Neuronal stem cell (in vitro differentiated cells): ENCODE measurements around the gene AXIN1.
A peak's percentile ranks its signal among the peaks of the same experiment; 100 is the strongest.

Experiments used
- DNase-seq: peaks from one replicate; pipeline ENCODE4 v3.0.0-alpha.2; 2013; ENCODE audit warnings: low spot score
- H2AFZ ChIP-seq: one replicate; pipeline ENCODE4 v1.6.1; 2013; ENCODE audit warnings: mild to moderate bottlenecking, low read length, inconsistent platforms
- H2AK5ac ChIP-seq: 2 replicates; pipeline ENCODE4 v1.6.1; 2013; ENCODE audit warnings: low read depth, mild to moderate bottlenecking, inconsistent platforms, low read length, moderate library complexity, mixed read lengths
- H2BK120ac ChIP-seq: 2 replicates; pipeline ENCODE4 v1.6.1; 2013; ENCODE audit warnings: low read depth, mild to moderate bottlenecking, inconsistent platforms, low read length, moderate library complexity, mixed read lengths
- H2BK12ac ChIP-seq: one replicate; pipeline ENCODE4 v1.6.1; 2013; ENCODE audit warnings: low read length, inconsistent platforms
- H2BK15ac ChIP-seq: 2 replicates; pipeline ENCODE4 v1.6.1; 2013; ENCODE audit warnings: mild to moderate bottlenecking, low read length, inconsistent platforms, mixed read lengths
- H2BK5ac ChIP-seq: one replicate; pipeline ENCODE4 v1.6.1; 2013; ENCODE audit warnings: inconsistent platforms, mild to moderate bottlenecking, low read length, moderate library complexity
- H3K14ac ChIP-seq: one replicate; pipeline ENCODE4 v1.6.1; 2013; ENCODE audit warnings: low read length, inconsistent platforms
- H3K18ac ChIP-seq: 2 replicates; pipeline ENCODE4 v1.6.1; 2013; ENCODE audit warnings: low read length, inconsistent platforms
- H3K23ac ChIP-seq: 2 replicates; pipeline ENCODE4 v1.6.1; 2013; ENCODE audit warnings: low read depth, mild to moderate bottlenecking, mixed read lengths, low read length, inconsistent platforms; ENCODE audit not compliant: poor library complexity
- H3K27ac ChIP-seq: replicated peaks from 3 replicates; pipeline ENCODE4 v1.5.1; 2013; ENCODE audit warnings: low read length, inconsistent platforms
- H3K27me3 ChIP-seq, 3 experiments: 2 replicates each; pipeline ENCODE4 v1.6.1; 2013; ENCODE audit warnings: low read length in 3 of 3, mild to moderate bottlenecking in 2 of 3, inconsistent platforms in 1 of 3, low read depth in 1 of 3, mixed read lengths in 1 of 3, moderate library complexity in 1 of 3; ENCODE audit not compliant: control insufficient read depth in 3 of 3, insufficient read depth in 3 of 3
- H3K36me3 ChIP-seq, 2 donors: replicated peaks in 1 of 2; 2 replicates each; pipeline ENCODE4 v1.6.1; 2013; ENCODE audit warnings: low read length in 2 of 2; ENCODE audit not compliant: control insufficient read depth in 2 of 2, insufficient read depth in 2 of 2
- H3K4ac ChIP-seq: 2 replicates; pipeline ENCODE4 v1.6.1; 2013; ENCODE audit warnings: inconsistent platforms, mild to moderate bottlenecking, low read length, moderate library complexity
- H3K4me1 ChIP-seq, 2 donors: 1 replicate in 1 of 2; 2 replicates in 1 of 2; pipeline ENCODE4 v1.6.1; 2013; ENCODE audit warnings: low read length in 2 of 2, low read depth in 1 of 2; ENCODE audit not compliant: control insufficient read depth in 2 of 2, insufficient read depth in 1 of 2
- H3K4me2 ChIP-seq: one replicate; pipeline ENCODE4 v1.6.1; 2013; ENCODE audit warnings: mild to moderate bottlenecking, low read length, inconsistent platforms; ENCODE audit not compliant: insufficient read depth, poor library complexity, severe bottlenecking
- H3K4me3 ChIP-seq, 2 donors: 2 replicates each; pipeline ENCODE4 v1.5.1; 2013; ENCODE audit warnings: low read length in 2 of 2, mild to moderate bottlenecking in 2 of 2, inconsistent platforms in 1 of 2, moderate library complexity in 1 of 2
- H3K79me1 ChIP-seq: one replicate; pipeline ENCODE4 v1.6.1; 2013; ENCODE audit warnings: low read depth, mild to moderate bottlenecking, inconsistent platforms, low read length, moderate library complexity
- H3K9ac ChIP-seq: one replicate; pipeline ENCODE4 v1.6.1; 2013; ENCODE audit warnings: mild to moderate bottlenecking, low read depth, low read length, inconsistent platforms; ENCODE audit not compliant: poor library complexity
- H3K9me3 ChIP-seq, 2 donors: replicated peaks in 1 of 2; 2 replicates each; pipeline versions ENCODE3 to v1.6.1; 2013; ENCODE audit warnings: low read length in 2 of 2, mild to moderate bottlenecking in 2 of 2, inconsistent platforms in 1 of 2, low read depth in 1 of 2, mixed read lengths in 1 of 2, moderate library complexity in 1 of 2; ENCODE audit not compliant: control insufficient read depth in 2 of 2, insufficient read depth in 1 of 2
- H4K8ac ChIP-seq: one replicate; pipeline ENCODE4 v1.6.1; 2013; ENCODE audit warnings: low read depth, mild to moderate bottlenecking, inconsistent platforms, low read length, moderate library complexity
- H4K91ac ChIP-seq: one replicate; pipeline ENCODE4 v1.6.1; 2013; ENCODE audit warnings: low read length, low read depth, mild to moderate bottlenecking, inconsistent platforms; ENCODE audit not compliant: poor library complexity
- WGBS, 2 donors: extraction: QIAGEN DNeasy Blood & Tissue Kit; methylation state at CpG; one replicate each; pipeline ENCODE4 v1.1.7; 2013; ENCODE audit warnings: missing lambda C conversion rate in 2 of 2, mixed read lengths in 1 of 2; ENCODE audit not compliant: insufficient read length in 2 of 2, insufficient replicate concordance in 1 of 2; ENCODE audit errors: extremely low coverage in 2 of 2; 5-methylcytosine and 5-hydroxymethylcytosine counted together

The AXIN1 gene

GRCh38 chr16:367333-367903 is 14.9 kb upstream of the AXIN1 start:
- Histone ChIP-seq H3K4me1 (peaks cover 4 to 10% of the 10 kb centered on the region in 2 donors), H3K27ac (no peak overlapping the region), H2AK5ac (no peak overlapping the region), H2BK12ac (no peak overlapping the region), H3K27me3 (no peaks in the 10 kb centered on the region), H2AFZ (no peak overlapping the region), H2BK5ac (peak overlapping the region; percentile 66), H2BK120ac (no peak overlapping the region), H3K14ac (no peak overlapping the region), H3K36me3 (peaks cover 24 to 53% of the 10 kb centered on the region in 2 donors), H3K9ac (no peak overlapping the region), H3K4ac (no peak overlapping the region), H3K79me1 (peaks cover 4% of the 10 kb centered on the region), H3K18ac (no peak overlapping the region), H2BK15ac (no peak overlapping the region), H3K9me3 (no peaks in the 10 kb centered on the region), H3K23ac (no peak overlapping the region), H4K8ac (no peak overlapping the region), H3K4me2 (no peak overlapping the region), H3K4me3 (no peak overlapping the region), H4K91ac (no peak overlapping the region)
- WGBS, 2 donors: no CpG with 5 or more reads among the region's 18 CpGs
- DNase-seq: no peak

GRCh38 chr16:366476-366875 is 14.0 kb upstream of the AXIN1 start:
- Histone ChIP-seq H3K4ac (no peak overlapping the region), H3K9ac (no peak overlapping the region), H3K36me3 (peaks cover 21 to 43% of the 10 kb centered on the region in 2 donors), H3K4me1 (peaks cover 4 to 15% of the 10 kb centered on the region in 2 donors), H2BK12ac (no peak overlapping the region), H3K18ac (no peak overlapping the region), H2BK5ac (no peak overlapping the region), H3K23ac (peak overlapping the region; percentile 29), H3K14ac (no peak overlapping the region), H2BK15ac (no peak overlapping the region), H3K79me1 (peaks cover 4% of the 10 kb centered on the region), H3K27ac (no peak overlapping the region), H3K4me3 (no peak overlapping the region), H3K9me3 (no peaks in the 10 kb centered on the region), H4K91ac (no peak overlapping the region), H3K27me3 (peaks cover 0 to 2% (median 0%) of the 10 kb centered on the region in 3 experiments), H3K4me2 (no peak overlapping the region), H2AK5ac (no peak overlapping the region), H2AFZ (no peak overlapping the region), H4K8ac (no peak overlapping the region), H2BK120ac (no peak overlapping the region)
- DNase-seq: no peak
- no CpG with 5 or more reads among the region's 10 CpGs for WGBS, 2 donors

GRCh38 chr16:364595-365491 is 12.3 kb upstream of the AXIN1 start:
- Histone ChIP-seq H3K27me3 (peaks cover 0 to 2% (median 0%) of the 10 kb centered on the region in 3 experiments), H3K9me3 (no peaks in the 10 kb centered on the region), H3K27ac (no peak overlapping the region), H3K9ac (no peak overlapping the region), H3K4me1 (peaks cover 0 to 13% of the 10 kb centered on the region in 2 donors), H2BK5ac (no peak overlapping the region), H3K79me1 (peaks cover 2% of the 10 kb centered on the region), H2BK15ac (no peak overlapping the region), H3K23ac (peak overlapping the region; percentile 8), H2AFZ (no peak overlapping the region), H3K4me2 (no peak overlapping the region), H2AK5ac (no peak overlapping the region), H3K4me3 (no peak overlapping the region), H3K4ac (no peak overlapping the region), H3K36me3 (peaks cover 21 to 38% of the 10 kb centered on the region in 2 donors), H4K91ac (no peak overlapping the region), H4K8ac (no peak overlapping the region), H3K18ac (peak overlapping the region; percentile 67), H2BK12ac (no peak overlapping the region), H2BK120ac (no peak overlapping the region), H3K14ac (no peak overlapping the region)
- DNase-seq: no peak
- WGBS, 2 donors: no CpG with 5 or more reads among the region's 19 CpGs
